ENCODE results near the gene USP34.

- TF ChIP-seq GABPA (IDR thresholded peaks at IDR 0.05; ENCODE audit: borderline replicate concordance, insufficient read depth, low read length): no peak
- no peak for TF ChIP-seq TAF1 (IDR thresholded peaks at IDR 0.05; ENCODE audit: low read depth, low read length)
- no peak for TF ChIP-seq POLR2A (IDR thresholded peaks at IDR 0.05; ENCODE audit: control extremely low read depth in 1 of 2, low read depth in 2 of 2, low read length in 2 of 2)
- TF ChIP-seq MAX (IDR thresholded peaks at IDR 0.05): no peak
- no peak for TF ChIP-seq CTCF (IDR thresholded peaks at IDR 0.05; ENCODE audit: control extremely low read depth in 1 of 3, insufficient read depth in 1 of 3, low read depth in 1 of 3, low read length in 3 of 3)
- no peak for TF ChIP-seq ATF3 (IDR thresholded peaks at IDR 0.05; ENCODE audit: insufficient read depth, low read depth, low read length)
- TF ChIP-seq EZH2 (IDR thresholded peaks at IDR 0.05; ENCODE audit: low read depth, low read length, severe bottlenecking): no peak
These were observed 103.7 kb downstream of the USP34 start for GRCh38 chr2:61367177-61367576.

All from H1 (cell line).